ENCODE measurements around the gene MYMX. TPM values are rescaled to one million over a fixed set of nuclear protein-coding genes. Genes with fewer than 3 reads are reported as not detected.
"Not testable (repeated sequence)": the region's sequence is repeated elsewhere in the genome, so short reads cannot be mapped to it uniquely, and the experiment has no call there.

MYMX gene
- total RNA-seq = 0.26 TPM

DNA sequence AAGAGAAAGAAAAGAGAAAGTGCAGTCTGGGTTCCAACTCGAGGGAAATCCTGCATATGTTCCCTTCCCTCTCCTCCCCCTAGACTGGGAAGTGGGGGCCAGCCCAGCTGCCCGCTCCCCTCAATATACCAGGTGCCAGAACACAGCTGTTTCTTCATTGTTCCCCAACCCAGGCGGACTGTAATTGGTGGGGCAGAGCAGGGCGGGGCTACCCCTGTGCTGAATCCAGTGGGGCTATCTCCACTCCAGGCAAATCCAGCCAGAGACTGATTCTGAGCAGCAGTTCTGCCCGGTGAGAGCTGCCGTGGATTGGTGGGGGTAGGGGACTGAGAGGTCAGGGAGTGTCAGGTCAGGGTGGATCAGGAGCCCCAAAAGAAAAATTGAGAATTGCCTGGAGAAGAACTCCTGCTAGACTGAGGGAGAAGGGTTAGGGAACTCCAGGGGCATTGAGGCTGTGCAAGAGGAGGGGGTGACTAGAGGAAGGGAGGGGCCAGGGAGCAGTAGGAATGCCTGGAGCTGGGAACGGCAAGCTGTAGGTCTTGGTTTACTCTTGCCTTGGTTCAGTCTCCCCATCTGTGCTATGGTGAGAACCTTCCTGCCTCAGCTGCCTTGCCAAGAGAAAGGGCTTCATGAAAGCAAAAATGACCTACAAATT is at the start of gene MYMX:
Gene MYMX (plus strand): TSS at position 250 of the 655 bp plus-strand sequence. CDS start 546 bp downstream, outside the sequence.
- DNase-seq (ENCODE audit: low spot score) = no peak

GRCh38 chr6:44167567-44167966 is 49.2 kb upstream of the MYMX start:
- DNase-seq (ENCODE audit: low spot score) = no peak

GRCh38 chr6:44169154-44169553 is 47.6 kb upstream of the MYMX start:
- no peak for DNase-seq (ENCODE audit: low spot score)

DNA sequence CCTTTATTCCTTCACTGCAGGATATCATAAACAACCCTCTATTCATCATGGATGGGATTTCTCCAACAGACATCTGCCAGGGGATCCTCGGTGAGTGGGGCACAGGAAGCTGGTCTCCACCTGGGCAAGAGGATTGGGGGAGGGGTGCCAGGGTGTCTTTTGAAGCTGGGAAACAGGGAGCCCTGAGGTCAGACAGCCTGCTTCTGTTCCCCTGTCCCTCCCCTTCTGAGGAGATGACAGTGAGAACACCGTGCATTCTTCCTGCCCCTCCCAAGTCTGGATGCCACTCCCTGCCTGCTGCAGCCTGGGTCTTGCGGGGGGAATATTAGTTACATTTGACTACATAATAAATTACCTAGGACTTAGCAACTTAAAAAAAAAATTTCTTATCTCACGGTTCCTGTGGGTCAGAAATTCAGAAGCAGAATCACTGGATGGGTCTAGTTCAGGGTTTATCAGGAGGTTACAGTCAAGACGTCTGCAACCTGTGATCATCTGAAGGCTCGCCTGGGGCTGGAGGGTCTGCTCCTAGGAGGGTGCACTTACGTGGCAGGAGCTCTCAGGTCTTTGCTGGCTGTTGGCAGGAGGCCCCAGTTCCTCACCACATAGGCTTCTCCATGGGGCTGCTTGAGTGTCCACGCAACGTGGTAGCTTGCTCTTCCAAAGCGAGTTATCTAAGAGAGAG is 46.7 kb upstream of the MYMX start:
- DNase-seq (ENCODE audit: low spot score) = no peak

- DNase-seq (ENCODE audit: low spot score) = no peak
Observed at GRCh38 chr6:44171899-44172546, 44.7 kb upstream of the MYMX start.

DNA sequence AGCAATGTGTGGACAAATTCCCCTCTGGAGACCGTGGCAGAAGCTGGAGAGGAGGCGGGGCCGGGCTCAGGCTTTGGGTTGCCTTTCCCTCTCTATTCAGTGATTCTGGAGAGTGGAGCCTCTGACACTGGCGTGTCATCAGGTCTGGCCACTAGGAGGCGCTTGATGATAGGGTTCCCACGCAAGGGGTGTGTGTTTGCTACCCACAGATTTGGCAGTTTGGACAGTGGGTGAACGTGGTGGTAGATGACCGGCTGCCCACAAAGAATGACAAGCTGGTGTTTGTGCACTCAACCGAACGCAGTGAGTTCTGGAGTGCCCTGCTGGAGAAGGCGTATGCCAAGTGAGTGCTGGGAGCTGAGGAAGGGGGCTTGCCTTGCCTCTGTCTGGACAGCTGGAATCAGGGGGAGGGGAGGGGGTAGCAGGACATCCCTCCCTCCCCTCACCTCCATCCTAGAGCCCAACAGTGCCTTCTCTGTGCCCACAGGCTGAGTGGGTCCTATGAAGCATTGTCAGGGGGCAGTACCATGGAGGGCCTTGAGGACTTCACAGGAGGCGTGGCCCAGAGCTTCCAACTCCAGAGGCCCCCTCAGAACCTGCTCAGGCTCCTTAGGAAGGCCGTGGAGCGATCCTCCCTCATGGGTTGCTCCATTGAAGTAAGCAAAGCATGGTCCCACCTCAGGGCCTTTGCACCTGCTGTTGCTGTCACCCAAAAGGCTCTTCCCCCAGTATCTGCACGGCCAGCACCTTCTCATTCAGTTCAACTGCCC is 43.8 kb upstream of the MYMX start:
- DNase-seq (ENCODE audit: low spot score) = peak; percentile 80

- no peak for DNase-seq (ENCODE audit: low spot score)
Observed at GRCh38 chr6:44176130-44176761, 40.5 kb upstream of the MYMX start.

DNA sequence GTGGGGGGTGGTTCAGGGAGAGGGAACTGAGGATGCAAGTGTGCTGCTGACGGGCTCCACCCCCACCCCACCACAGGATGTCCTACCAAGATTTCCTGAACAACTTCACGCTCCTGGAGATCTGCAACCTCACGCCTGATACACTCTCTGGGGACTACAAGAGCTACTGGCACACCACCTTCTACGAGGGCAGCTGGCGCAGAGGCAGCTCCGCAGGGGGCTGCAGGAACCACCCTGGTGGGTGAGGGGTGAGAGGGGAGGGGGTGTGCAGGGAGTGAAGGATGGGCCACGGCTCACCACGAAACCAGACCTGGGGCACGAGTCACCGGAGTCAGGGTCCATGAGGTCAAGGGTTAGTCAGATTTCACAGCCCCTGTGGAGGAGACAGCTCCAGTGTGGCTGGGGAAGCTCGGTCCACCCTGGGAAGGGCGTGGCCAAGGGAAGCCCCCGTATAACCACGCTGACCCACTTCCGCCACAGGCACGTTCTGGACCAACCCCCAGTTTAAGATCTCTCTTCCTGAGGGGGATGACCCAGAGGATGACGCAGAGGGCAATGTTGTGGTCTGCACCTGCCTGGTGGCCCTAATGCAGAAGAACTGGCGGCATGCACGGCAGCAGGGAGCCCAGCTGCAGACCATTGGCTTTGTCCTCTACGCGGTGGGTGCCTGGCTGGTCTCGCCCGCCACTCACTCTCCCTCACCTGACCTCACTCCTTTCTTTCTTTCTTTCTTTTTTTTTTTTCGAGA is 39.8 kb upstream of the MYMX start:
- no peak for DNase-seq (ENCODE audit: low spot score)

- peak; percentile 72 for DNase-seq (ENCODE audit: low spot score)
Observed at GRCh38 chr6:44177691-44178423, 38.9 kb upstream of the MYMX start.

DNA sequence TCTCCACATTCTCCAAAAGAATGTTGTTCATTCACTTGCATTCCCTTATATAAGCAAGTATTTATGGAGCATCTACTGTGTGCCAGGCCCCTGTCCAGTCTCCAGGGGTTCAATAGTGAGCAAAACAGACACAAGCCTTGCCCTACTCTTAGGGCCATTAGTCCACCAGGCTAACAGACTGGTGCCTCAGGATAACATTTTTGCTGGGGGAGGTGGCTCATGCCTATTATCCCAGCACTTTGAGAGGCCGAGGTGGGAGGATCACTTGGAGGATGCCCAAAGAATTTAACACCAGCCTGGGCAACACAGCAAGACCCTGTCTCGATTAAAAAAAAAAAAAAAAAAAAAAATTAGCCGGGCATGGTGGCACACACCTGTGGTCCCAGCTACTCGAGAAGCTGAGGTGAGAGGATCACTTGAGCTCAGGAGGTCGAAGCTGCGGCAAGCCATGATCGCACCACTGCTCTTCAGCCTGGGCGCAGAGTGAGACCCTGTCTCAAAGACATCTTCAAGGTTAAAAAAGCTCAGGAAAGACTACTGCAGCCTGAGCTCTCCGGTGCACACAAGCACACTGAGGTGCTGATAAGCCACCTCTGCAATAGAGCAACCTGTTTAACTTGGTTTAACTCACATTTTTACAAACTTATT is 38.2 kb upstream of the MYMX start:
- DNase-seq (ENCODE audit: low spot score) = no peak

DNA sequence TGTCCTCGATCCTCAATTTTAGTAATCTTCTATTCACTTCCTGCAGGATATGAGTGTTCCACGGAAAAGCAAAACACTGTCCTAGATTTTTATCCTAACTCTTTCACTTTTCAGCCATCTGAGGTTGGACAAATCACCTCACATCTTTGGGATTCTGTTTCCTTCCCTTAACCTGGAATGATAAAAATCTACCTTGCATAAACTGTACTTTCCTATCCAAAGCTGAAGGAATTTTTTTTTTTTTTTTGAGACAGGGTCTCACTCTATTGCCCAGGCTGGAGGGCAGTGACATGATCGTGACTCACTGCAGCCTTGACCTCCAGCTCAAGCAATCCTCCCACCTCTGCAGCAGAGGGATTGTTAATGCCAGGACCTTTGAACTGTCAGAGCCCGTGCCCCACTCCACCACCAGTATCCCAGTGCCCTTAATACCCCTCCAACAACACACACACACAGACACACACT is 37.6 kb upstream of the MYMX start:
- no peak for DNase-seq (ENCODE audit: low spot score)

DNA sequence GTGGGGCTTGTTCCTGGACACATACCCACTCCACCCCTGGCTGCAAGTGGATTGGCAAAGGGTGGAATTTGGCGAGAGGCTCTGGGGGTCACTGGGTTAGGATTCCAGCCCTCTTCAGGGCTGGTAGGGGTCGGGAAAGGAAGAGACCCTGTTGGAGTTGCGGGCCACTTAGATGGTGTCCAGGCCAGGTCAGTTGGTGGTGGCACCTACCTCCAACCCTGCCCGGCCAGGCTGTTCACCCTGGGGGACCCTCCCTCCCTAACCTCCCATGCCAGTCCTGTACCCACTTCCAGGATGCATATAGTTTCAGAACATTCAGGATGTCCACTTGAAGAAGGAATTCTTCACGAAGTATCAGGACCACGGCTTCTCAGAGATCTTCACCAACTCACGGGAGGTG is 37.1 kb upstream of the MYMX start:
- DNase-seq (ENCODE audit: low spot score) = no peak

- no peak for DNase-seq (ENCODE audit: low spot score)
Observed at GRCh38 chr6:44180406-44180805, 36.3 kb upstream of the MYMX start.

DNA sequence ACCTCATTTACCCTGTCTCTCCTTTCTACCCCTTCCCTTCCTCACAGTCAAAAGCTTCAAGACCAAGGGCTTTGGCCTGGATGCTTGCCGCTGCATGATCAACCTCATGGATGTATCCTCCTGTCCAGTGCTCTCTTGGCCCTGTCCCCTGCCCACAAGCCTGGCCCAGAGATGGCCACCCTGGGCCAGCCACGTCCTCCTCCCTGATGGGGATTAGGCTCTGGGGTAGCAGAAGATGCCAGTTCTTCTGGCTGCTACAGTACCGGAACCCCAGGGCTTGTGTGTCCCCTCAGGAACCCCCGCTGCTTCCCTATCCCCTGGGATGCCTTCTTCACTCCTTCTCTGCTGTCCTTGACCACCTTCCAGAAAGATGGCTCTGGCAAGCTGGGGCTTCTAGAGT is 35.8 kb upstream of the MYMX start:
- DNase-seq (ENCODE audit: low spot score) = no peak

GRCh38 chr6:44181784-44182183 is 34.9 kb upstream of the MYMX start:
- not testable (repeated sequence) for DNase-seq (ENCODE audit: low spot score)

DNA sequence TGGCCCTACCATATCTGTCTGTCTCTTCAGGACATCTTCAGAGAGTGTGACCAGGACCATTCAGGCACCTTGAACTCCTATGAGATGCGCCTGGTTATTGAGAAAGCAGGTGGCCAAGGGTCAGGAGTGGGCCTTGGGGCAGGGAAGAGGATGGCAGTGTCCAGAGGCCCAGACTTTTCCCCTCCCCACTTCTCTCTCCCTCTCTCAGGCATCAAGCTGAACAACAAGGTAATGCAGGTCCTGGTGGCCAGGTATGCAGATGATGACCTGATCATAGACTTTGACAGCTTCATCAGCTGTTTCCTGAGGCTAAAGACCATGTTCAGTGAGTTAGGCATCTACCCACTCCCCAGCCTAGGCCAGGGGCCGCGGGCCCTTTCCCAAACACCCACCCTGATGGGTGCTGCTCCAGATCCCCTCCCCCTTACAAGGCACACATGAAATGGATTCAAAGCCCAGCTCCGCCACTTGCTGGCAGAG is 33.8 kb upstream of the MYMX start:
- DNase-seq (ENCODE audit: low spot score) = no peak

- no peak for DNase-seq (ENCODE audit: low spot score)
Observed at GRCh38 chr6:44183783-44184182, 32.9 kb upstream of the MYMX start.

DNA sequence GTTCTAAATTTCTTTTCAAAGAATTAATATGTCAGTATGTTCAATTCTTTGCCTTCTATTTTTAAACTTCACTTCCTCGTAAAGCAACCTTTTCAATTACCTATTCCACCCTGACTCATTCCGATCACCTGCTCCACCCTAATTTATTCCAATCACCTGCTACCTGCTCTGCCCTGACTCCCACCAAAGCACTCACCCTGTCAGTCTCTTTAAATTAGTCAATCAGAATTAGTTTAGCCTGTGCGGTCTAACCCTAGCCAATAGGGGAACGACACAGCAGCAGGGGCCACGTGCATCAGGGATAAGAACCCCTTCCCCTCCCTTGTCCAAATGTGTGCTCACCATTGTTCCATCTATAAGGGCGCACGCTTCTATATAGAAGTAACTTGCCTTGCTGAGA is 31.4 kb upstream of the MYMX start:
- not testable (repeated sequence) for DNase-seq (ENCODE audit: low spot score)

- DNase-seq (ENCODE audit: low spot score) = no peak
Observed at GRCh38 chr6:44185953-44186634, 30.6 kb upstream of the MYMX start.

All from mucosa of gallbladder (tissue), 1 donor.